ENCODE data around the gene SETD9.

The SETD9 gene

GRCh38 chr5:56941981-56942380 is 32.6 kb downstream of the SETD9 start:
- no peak for DNase-seq

DNA sequence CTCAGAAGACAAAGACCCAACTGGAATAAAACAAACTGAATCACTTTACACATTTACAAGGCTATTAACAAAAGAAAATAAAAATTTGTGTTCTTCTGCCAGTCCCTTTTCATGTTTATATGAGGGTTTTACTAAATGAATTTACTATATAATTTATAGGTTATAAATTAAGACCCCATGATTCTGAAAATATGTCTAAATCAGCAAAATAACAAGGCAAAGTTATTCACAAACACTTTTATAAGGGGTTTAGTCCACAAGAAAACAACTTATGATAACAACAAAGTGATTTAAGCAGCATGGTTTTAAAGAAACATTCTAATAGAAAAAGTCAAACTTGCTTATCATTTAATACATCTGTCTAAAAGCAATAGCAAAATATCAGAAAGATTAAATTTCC is 37.7 kb downstream of the SETD9 start:
- DNase-seq: no peak

GRCh38 chr5:56950626-56951125 is 41.3 kb downstream of the SETD9 start:
- DNase-seq: peak; percentile 57

DNA sequence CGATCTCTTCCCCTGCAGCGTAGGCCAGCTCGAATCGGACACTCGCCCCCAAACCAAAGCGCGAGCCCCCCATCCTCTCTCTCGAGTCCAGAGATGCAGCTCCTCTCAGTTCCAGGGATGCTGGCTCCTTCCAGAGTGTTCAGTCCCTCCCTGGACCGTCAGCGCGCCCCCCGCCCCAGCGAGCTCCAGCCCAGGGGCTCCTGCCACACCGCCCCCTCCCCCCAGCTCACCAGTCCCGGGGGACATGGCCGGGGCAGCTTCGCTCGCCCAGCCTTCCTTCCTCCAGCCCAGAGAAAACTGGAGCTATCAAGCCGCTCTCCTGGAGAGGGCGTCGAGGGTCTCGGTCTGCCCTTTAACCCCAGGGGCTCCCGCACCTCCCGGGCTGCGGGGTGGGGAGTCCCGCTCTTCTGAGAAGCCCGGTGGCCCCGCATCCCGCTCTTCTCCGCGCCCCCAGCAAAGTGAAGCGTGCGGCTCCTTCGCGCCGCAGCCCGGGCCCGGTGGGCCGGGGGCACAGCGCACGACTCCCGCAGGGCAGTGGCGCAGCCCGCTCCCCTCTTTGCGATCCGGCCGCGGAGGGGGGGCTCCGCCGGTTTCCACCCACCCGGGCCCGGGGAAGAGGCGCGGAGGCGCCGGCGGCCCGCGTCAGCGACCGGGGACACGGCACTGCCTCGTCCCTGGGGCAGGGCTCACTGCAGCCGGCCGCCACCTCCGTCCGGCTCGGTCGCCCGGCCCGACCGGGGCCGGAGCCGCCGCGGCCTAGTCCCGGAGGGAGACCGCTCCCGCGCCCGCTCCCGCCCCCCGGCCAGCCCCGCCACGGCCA is 41.9 kb downstream of the SETD9 start:
- peak; percentile 41 for DNase-seq

GRCh38 chr5:56951946-56952691 is 42.7 kb downstream of the SETD9 start, which contains the start of gene MIER3:
TSS of gene MIER3 (minus strand) at chr5:56952123. CDS start at chr5:56952102, 21 bp downstream.
- DNase-seq: peak; percentile 79

GRCh38 chr5:56954262-56954661 is 44.9 kb downstream of the SETD9 start:
- no peak for DNase-seq

- no peak for DNase-seq
Measured at GRCh38 chr5:56958595-56958994, 49.2 kb downstream of the SETD9 start.

DNA sequence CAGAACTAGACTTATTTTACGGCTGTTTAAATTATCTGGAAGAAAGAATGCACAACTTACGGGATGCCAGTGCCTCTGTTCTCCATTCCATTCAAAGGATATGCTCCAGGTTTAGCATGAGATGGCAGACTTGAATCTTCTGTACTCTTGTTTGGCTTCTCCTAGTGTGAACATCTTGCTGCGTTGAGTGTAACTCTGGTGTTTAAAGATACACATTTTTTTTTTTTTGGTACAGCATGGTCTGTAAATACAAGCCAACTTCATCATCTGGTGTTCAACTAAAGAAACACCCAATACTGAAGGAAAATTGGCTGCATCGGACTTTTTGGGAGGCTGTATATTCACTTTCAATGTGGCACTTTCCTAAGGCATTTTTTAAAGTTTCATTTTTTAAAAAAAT is 49.9 kb downstream of the SETD9 start:
- DNase-seq: no peak

DNA sequence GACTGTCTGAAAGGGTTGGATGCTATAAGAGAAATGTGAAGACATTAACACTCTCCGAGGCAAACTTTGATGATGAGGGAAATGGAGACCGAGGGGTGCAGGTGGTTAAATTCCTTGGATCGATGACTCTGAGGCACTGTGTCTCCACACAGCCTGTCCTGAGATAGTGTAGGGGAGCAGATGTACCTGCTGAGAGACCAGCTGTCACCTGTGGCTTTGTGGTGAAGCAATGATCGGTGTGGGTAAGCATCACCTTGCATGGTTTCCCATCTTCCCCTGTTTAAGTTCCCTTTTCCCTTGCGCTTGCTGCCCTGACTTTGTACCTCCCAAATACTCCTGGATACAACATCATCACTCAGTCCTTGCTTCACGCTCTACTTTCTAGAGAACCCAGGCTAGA is 52.4 kb downstream of the SETD9 start:
- no peak for DNase-seq

GRCh38 chr5:56962286-56962685 is 52.9 kb downstream of the SETD9 start:
- DNase-seq: no peak

DNA sequence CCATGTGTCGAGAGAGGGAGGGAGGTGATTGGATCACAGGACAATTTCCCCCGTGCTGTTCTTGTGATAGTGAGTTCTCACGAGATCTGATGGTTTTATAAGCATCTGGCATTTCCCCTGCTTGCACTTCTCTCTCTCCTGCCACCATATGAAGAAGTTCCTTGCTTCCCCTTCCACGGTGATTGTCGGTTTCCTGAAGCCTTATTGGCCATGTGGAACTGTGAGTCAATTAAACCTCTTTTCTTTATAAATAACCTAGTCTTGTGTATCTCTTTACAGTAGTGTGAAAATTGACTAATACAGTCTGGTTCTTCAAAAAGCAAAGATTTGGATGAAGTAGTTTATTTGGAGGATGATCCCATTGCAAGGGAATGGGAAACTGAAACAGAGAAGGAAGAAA is 53.9 kb downstream of the SETD9 start:
- no peak for DNase-seq

DNA sequence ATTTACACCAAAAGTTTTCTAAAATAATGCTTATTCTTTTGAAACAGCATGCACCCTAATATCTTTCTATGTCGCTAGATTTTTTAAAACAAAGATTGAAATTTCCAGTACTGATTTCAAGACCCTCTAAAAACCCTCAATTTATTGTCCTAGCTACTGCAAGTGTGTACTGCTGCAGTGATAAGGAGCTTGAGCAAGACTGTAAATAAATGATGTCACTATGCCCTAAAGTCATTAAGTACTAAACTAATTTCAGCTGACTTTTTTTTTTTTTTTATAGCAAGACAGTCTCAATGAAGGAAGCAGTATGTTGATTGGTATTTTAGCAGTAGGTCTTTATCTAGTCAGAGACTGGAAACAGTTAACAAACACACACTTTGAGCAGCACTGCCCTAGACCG is 54.8 kb downstream of the SETD9 start:
- no peak for DNase-seq

Measured in midbrain (tissue), 1 donor.